Measurements from ENCODE around the gene RABL3.
"Not testable (repeated sequence)": the region's sequence is repeated elsewhere in the genome, so short reads cannot be mapped to it uniquely, and the experiment has no call there.

Gene RABL3

DNA sequence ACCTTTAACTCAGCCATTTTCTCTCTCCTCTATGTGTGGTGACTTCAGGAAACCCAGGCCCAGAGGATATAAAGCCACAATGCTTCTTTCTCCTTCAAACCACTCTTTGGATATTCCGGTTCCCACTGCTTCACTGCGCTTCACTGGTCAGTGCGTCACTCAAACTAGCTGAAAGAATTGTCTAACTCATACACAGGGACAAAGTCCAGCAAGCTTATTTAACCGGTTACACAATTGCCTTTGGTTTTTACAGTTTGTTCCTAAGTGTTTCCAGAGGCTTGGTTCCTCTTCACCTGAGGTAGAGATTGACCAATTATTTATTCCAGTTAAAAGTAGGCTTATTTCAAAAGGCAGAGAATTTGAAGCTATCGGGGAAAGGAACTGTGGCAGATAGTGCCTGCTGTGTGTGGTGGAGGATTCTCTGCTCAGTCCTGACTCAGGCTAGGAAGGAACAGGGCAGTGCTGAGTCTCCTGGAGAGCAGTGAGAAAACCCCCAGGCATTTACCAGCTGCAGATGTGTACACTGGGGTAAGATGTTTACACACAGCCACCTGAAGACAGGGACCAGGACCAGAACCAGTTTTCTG, 60.1 kb downstream of the RABL3 start, which contains the start of gene HGD:
HGD (minus strand) TSS at position 145 of the 587 bp plus-strand sequence; CDS start at position 17, 128 bp downstream.
- no peak for DNase-seq

DNA sequence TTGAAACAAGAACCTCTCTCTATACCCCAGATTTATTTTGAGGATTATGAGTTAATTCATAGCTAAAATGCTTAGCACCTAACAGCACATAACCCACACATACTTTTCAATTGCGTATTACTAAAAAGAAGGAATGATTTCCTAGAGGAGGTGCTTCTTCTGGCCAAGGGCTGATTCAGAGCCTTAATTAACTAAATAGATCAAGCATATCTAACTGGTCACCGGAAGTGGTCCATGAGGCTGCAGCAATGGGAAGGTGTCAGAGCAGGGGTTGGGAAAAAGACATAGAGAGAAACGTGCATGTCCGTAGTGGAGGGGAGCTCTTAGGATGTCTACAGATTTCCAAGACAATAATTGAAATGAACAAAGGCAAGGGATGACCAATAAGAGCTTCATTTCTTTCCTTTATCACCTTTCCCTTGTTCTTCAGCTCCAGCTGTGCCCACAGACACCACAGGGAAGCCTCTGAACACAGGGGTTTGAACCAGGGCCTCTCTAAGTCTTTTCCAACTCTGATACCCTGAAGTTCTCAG, 60.7 kb downstream of the RABL3 start:
- no peak for DNase-seq

DNA sequence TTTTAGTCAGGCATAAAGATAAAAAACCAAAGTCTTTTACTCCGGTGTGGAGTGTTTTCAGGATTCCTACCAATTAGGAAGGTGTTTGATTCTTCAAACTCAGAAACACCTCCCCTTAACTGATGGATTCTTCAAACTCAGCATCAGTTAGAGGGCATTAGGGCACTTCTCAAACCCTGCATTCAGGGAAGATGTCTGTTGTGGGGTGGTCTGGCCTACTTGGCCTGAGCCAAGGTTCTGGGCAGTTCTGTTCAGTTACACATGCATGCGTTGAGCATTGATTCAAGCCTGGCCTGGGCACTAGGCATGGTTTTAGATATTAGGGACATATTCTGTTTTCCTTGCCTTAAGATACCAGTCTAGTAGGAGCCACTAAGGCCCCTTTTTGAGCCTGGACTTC, 61.3 kb downstream of the RABL3 start:
- no peak for DNase-seq

DNA sequence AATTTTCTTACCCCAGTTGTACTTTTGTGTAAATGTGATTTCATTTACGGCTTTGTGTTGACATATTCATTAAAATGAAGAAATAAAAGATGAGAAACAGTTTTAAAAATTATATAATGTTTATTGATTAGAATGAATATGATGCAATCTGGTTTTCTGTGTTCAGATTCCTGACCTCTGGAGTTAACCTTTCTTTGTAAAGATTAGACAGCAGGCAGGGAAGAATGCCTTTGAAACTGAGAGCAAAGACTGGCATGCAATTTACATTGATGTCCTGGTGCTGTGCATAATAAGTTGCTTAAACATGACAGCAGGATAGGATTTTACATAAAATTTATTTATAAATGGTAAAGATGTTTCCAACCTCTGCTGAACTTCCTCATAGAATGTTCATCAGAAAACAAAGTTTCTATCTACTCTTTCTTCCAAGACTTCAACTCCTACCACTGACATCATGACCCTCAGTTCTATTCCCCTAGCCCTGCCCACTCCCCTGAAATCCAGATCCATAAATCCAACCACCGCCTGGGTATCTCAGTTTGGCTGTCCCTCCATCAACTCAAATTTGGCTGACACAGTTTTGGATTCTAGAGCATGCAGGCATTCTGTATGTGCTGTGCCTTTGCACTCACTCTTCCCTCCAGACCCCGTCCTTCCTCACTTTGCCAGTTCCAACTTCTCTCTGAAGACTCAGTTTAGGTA, 62.0 kb downstream of the RABL3 start:
- no peak for DNase-seq

- DNase-seq, result peak; percentile 12
These were observed 63.3 kb downstream of the RABL3 start for GRCh38 chr3:120678984-120679383.

GRCh38 chr3:120678331-120678947, 63.9 kb downstream of the RABL3 start:
- DNase-seq, result peak; percentile 84

GRCh38 chr3:120677193-120677592, 65.1 kb downstream of the RABL3 start:
- DNase-seq, result not testable (repeated sequence)

DNA sequence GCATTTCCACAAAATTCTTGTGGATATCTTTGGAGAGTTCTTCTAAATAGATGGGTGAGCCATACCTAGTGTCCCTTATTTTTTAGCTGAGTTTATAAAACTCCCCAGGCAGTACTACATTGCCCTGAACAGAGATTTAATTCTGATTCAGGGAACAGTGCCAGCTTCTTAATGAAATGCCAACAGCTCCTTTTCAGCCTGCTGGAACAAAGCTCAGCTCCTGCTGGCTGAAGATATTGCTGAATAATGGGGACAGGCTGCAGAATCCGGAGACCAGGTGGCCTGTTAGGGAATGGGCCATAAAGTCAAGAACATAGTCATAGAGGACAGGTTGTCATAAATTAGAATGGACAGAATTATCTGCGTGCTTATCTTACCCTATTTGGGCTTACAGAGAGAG, 69.2 kb downstream of the RABL3 start:
- DNase-seq, result no peak

DNA sequence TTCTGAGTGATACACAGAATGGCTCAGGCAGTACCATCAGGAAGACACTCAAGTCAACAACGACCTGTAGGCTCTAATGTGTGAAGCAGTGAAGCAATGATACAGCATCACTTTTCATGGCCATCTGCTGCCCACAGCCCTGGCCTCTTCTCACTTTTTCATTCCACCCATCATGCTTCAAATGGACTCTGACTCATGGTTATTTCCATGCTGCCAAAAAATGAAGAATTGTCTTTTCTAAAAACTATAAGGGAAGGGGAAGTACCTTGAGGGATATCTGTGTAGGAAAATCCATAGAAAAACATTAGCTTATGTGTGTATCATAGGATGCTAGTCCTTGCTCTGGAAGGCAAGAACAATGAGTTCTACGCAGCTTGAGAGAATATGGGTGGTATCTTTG, 71.7 kb downstream of the RABL3 start:
- no peak for DNase-seq

- no peak for DNase-seq
These were observed 77.4 kb downstream of the RABL3 start for GRCh38 chr3:120664926-120665325.

- DNase-seq, result no peak
These were observed 80.4 kb downstream of the RABL3 start for GRCh38 chr3:120661945-120662344.

DNA sequence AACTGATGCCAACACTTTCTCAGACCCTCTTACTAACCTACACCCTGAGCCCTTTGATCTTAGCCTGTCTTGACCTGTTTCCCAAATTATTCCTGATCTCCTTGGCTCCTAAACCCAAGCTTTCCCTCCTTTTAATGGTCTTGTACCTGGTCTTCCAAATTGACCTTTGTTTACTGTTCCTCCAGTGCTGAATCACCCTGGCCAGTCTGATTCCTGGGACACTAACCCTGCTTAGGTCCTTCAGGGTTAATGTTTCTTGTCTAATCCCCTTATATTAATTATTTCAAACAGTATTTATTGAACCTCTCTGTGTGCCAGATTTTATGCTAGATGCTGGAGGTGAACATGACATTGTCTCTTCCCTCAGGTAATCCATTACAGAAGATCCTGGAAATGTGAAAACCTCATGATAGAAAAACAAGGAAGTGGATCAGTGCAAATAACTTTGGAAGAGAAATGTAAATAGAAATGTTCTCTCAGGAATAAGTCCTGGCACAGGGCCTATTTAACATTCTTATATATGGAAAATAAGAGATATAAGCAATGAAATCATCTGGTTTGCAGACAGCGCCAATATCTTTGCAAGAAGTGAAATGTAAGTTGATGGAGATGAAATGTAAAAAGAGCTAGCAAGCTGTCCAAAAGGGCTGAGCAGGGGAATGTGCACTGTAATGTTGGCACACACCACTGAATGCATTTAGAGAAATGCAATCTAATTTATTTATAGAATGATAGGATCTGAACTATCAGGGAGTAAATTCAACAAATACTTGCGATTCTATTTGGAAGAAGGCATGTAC, 81.0 kb downstream of the RABL3 start:
- DNase-seq, result no peak

DNA sequence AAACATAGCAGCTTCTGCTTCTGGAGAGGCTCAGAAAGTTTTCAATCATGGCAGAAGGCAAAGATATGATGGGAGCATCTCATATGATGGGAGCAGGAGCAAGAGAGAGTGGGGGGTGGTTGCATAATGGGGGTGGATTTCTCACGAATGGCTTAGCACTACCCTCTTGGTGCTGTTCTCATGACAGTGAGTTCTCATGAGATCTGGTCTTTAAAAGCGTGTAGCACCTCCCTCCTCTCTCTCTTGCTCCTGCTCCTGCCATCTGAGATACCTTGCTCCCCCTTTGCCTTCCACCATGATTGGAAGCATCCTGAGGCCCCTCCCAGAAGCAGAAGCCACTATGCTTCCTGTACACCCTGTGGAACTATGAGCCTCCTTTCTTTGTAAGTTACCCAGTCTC, 82.5 kb downstream of the RABL3 start:
- no peak for DNase-seq

DNA sequence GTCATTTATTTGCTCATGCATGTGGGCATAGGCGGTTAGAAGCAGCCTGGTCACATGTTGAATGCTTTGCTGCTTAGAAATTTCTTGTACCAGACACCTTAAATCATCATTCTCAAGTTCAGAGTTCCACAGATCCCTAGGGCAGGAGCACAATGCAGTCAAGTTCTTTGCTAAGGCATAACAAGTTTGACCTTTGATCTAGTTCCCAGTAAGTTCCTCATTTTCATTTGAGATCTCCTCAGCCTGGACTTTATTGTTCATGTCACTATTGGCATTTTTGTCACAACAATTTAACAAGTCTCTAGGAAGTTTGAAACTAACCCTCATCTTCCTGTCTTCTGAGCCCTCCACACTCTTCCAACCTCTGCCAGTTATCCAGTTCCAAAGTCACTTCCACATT, 83.0 kb downstream of the RABL3 start:
- peak; percentile 61 for DNase-seq

DNA sequence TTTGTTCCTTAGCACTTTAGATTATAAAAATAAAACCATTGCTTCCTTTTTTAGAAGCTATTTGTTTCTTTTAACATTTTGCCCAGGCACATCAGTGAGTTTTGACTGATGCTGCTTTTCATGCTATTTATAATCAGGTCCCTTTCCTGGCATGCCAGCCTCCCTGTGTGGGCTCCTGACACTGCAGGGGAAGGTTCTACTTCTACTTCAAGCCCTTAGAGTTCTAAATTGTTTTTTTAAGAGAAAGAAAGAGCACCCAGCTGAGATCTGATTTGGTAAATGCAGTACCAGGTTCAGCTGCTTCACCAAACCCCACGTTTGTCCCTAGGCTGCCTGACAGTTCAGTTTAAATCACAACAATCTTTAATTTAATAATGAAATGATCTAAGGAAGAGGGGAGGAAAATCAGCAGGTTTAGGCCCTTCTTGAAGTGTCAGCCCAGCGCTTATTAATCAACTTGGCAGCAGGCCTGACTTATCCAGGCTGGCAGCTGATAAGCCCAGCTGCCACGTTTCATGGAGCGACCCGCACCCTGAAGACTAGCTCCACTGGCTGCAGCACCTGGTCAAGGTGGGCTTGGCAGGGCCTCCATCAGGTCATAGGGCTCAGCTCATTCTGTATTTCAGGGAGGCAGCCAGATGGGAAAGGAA, 89.3 kb downstream of the RABL3 start:
- no peak for DNase-seq

DNA sequence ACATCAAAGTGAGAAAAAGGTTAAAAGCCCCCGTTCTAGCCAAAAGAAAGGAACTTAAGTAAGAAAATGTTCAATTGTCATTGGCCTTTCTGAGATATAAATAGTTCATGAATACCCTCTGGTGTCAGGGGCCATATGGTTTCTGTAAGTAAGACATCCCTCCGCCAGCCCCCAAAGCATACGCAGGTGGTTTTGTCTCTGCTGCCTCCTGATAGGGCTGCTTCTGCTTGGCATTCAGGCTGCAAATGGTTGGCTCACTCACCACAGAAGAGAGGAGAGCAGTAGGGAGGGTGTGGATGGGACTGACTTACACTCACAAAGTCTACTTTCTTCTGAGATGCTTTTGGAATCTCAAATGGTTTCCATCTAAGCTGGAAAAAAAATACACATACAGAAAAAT, 90.0 kb downstream of the RABL3 start:
- no peak for DNase-seq

DNA sequence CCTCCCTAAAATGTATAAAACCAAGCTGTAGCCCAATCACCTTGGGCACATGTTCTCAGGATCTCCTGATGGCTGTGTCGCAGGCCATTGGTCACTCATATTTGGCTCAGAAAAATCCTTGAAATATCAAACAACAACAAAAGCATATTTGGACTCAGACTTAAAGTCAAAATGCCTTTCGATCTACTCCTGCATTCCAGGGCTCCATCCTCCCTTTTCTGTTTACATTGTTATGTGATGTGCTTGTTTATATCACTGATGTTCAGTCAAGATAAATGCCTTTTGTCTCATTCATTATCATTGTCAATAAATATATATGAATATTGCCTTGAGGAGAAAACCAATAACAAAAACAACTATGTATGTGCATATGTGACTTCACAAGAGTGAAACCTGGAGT, 92.0 kb downstream of the RABL3 start:
- no peak for DNase-seq

DNA sequence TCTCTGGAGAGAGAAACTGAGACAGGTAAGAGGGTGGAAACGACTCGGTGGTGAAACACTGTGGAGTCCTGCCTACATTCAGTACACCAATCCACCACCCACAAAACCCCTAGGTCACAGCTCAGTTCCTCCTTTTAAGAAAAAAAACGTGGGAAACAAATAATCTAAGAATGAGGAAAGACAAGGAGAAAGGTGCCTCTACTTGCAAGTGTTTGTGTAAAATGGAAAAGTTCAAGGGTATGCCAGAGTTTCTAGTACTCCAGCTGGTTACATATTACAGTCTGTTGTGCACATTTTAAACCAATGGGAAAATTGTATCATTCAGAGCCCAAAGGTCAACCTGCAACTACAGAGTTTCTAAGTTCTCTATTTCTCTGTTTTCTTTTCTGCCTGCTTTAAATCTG, 92.5 kb downstream of the RABL3 start:
- DNase-seq, result peak; percentile 44

- DNase-seq, result no peak
These were observed 94.0 kb downstream of the RABL3 start for GRCh38 chr3:120648290-120648689.

- no peak for DNase-seq
These were observed 95.4 kb downstream of the RABL3 start for GRCh38 chr3:120646771-120647432.

DNA sequence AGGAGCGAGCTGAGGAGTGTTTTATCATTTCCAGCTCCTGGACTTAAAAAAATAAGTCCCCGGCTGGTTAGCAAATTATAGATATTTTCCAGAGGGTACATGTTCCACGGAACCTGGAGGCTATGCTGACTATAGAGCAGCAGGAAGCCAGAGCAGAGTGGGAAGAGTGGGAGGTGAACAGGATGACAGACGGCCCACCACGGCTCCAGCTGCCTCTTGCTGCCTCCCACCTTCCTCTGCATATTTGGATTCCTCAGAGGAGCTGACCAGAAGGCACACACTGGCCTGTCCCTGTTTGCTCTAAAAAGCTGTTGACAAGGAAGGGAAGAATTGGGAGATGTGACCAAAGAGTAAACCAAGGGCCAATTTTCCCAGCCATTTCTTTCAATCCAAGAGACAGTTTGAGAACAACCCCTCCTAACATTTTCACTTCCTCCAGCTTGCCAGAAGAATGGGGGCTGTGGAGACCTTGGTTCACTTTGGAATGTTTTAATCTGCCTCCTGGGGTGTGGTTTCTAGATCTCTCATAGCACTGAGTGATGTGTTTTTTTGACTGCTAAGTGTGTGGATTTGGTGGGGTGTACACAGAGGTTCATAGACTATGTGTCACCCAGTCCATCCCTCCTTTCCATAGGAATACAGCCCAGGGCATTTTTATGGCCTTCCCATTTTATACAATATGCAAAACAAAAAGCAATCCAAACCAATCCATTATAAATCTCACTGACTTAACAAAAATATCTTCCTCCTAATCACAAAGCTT, 97.1 kb downstream of the RABL3 start:
- peak; percentile 20 for DNase-seq

All from MV-4-11 (cell line).